Measurements from ENCODE around the gene LAX1.

The LAX1 gene

DNA sequence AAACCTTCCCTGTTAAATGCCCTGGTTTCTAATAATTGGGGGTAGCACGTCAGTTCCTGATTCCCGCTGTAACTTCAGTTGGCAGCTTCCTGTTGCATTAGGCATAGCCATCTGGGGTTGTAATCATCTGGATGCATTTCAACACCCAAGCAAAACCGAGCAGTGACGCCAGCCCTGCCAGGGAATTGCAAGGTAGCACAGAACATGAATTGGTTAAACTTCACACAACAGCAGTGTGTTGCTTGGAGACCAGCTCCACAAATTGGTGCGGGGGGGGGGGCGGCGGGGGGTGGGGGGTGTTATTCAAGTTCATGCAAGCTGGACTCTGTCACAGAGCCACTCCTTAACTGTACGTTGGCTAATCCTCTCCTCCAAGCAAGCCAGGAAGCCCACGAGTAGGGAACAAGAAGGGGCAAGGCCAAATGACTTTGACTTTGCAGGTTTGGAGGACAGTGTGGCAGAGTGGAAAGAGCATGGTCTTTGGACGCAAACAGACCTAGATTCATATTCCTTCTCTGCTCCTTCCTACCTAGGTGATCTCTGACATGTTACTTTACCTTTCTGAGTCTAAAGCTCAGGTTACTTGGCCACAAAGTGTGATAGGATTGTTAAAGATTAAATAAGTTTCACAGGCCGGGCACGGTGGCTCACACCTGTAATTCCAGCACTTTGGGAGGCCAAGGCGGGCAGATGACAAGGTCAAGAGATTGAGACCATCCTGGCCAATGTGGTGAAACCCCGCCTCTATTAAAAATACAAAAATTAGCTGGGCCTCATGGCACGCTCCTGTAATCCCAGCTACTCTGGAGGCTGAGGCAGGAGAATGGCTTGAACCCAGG lies 4.7 kb downstream of the LAX1 start:
- peak; percentile 73 for DNase-seq (ENCODE audit: extremely low read depth, low read depth)
- TF ChIP-seq, protein P1, sequence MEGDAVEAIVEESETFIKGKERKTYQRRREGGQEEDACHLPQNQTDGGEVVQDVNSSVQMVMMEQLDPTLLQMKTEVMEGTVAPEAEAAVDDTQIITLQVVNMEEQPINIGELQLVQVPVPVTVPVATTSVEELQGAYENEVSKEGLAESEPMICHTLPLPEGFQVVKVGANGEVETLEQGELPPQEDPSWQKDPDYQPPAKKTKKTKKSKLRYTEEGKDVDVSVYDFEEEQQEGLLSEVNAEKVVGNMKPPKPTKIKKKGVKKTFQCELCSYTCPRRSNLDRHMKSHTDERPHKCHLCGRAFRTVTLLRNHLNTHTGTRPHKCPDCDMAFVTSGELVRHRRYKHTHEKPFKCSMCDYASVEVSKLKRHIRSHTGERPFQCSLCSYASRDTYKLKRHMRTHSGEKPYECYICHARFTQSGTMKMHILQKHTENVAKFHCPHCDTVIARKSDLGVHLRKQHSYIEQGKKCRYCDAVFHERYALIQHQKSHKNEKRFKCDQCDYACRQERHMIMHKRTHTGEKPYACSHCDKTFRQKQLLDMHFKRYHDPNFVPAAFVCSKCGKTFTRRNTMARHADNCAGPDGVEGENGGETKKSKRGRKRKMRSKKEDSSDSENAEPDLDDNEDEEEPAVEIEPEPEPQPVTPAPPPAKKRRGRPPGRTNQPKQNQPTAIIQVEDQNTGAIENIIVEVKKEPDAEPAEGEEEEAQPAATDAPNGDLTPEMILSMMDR (IDR thresholded peaks at IDR 0.05; ENCODE audit: low read depth, low read length, missing control alignments), result no peak
- H3K4me3 ChIP-seq (replicated peaks; ENCODE audit: low read depth, low read length), result no peak overlapping the region

DNA sequence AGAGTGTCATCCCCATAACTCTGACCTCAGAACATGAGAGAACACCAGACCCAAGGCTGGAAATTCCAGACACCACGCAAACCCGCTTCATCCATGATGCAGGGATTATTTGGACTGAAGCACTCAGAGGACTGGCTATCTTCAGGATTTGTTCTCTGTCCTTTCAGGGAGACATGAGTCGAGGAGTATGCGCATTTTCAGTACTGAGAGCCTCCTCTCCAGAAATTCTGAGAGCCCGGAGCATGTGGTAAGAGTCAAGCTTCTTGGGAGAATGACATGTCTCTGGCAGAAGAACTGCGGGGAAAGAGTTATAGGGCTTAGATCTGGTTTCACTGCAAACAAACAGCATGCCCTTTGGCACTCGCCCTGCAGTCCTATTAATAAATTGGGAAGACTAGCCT lies 6.9 kb downstream of the LAX1 start:
- no peak overlapping the region for H3K4me3 ChIP-seq (replicated peaks; ENCODE audit: low read depth, low read length)
- no peak for DNase-seq (ENCODE audit: extremely low read depth, low read depth)
- TF ChIP-seq, protein P1 (IDR thresholded peaks at IDR 0.05; ENCODE audit: low read depth, low read length, missing control alignments), result no peak

DNA sequence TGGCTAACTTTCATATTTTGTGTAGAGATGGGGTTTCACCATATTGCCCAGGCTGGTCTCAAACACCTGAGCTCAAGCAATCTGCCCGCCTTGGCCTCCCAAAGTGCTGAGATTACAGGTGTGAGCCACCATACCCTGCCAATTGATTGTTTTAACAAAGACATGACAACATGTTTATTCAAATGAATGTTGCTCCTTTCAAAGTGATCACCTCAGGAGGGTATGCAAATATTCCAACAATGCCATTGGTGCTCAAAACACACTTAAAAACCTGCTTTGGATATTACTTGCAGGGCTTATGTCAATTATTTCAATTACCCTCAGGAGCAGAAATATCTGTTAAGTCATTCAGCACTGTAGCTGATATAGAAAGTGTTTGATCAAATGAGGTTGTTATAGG lies 7.9 kb downstream of the LAX1 start:
- H3K4me3 ChIP-seq (replicated peaks; ENCODE audit: low read depth, low read length), result no peak overlapping the region
- DNase-seq (ENCODE audit: extremely low read depth, low read depth), result no peak
- TF ChIP-seq, protein P1 (IDR thresholded peaks at IDR 0.05; ENCODE audit: low read depth, low read length, missing control alignments), result no peak

DNA sequence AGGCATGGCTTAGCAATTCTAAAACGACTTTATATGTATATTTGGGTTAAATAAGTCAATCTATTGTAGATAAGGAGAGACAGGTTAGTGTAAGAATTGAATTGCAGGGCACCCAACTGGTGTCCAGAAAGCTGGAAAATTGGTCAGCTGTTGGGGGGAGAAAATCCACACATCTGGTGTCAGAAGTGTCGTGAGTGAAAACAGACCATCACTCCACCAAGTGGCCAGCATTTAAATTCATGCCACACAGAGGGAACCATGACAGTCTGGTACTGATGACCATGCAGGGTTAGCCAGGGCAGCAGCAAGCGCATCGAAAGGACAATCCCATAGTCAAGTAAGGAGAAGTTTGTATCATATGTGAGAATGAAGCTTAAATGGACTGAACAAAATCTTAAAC lies 11.7 kb downstream of the LAX1 start:
- TF ChIP-seq, protein P1 (IDR thresholded peaks at IDR 0.05; ENCODE audit: low read depth, low read length, missing control alignments), result no peak
- no peak for DNase-seq (ENCODE audit: extremely low read depth, low read depth)
- no peak overlapping the region for H3K4me3 ChIP-seq (replicated peaks; ENCODE audit: low read depth, low read length)

DNA sequence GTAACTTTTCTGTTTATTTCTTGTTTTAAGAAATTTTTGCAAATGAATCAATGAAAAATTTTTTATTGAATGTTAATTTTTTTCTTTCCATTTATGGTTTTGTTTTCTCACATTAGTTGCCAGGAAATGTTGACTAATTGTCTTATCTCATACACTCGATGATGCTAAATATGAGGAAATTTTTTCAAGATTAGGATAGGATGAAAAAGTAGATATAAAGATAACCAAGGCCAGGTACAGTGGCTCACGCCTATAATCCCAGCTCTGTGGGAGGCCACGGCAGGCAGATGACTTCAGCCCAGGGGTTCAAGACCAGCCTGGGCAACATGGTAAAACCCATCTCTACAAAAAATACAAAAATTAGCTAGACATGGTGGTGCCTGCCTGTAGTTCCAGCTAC lies 12.6 kb downstream of the LAX1 start:
- TF ChIP-seq, protein P1 (IDR thresholded peaks at IDR 0.05; ENCODE audit: low read depth, low read length, missing control alignments), result no peak
- DNase-seq (ENCODE audit: extremely low read depth, low read depth), result no peak
- no peak overlapping the region for H3K4me3 ChIP-seq (replicated peaks; ENCODE audit: low read depth, low read length)

DNA sequence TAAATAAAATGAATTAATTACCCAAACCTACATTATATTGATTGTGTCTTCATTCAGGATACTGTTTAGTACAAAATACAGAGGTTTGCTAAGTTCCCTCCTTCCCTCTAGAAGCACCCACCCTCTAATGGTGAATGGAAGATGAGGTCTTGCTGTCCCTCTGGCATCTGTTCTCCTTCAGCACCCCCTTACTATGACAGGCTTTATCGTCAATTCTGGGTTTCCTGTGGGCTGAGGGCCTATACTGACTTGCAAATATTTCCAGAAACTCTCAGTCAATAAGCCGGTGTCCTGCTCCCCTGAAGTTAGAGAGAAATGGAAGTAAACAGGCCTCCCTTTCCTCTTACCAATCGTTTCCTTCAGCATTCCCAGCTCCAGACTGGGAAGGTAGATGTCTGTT lies 13.2 kb downstream of the LAX1 start:
- H3K4me3 ChIP-seq (replicated peaks; ENCODE audit: low read depth, low read length), result no peak overlapping the region
- TF ChIP-seq, protein P1 (IDR thresholded peaks at IDR 0.05; ENCODE audit: low read depth, low read length, missing control alignments), result no peak
- no peak for DNase-seq (ENCODE audit: extremely low read depth, low read depth)

Measured in HFF-Myc (cell line).